Rectal smooth muscle tissue (tissue), 1 donor: ENCODE measurements around the gene SRGAP1.

ENCODE experiments used
- H3K27ac ChIP-seq: one replicate; pipeline ENCODE4 v1.7.0; 2013; ENCODE audit warnings: low read depth, low read length, inconsistent platforms
- H3K27me3 ChIP-seq: one replicate; pipeline ENCODE4 v1.7.0; 2013; ENCODE audit warnings: low read length; ENCODE audit not compliant: control insufficient read depth, insufficient read depth
- H3K36me3 ChIP-seq: one replicate; pipeline ENCODE4 v1.7.0; 2013; ENCODE audit warnings: low read length; ENCODE audit not compliant: control insufficient read depth, insufficient read depth
- H3K4me1 ChIP-seq: one replicate; pipeline ENCODE4 v1.7.0; 2013; ENCODE audit warnings: low read length; ENCODE audit not compliant: control insufficient read depth, insufficient read depth
- H3K4me3 ChIP-seq: one replicate; pipeline ENCODE4 v1.7.0; 2013; ENCODE audit warnings: low read length
- H3K9ac ChIP-seq: one replicate; pipeline ENCODE4 v1.7.0; 2013; ENCODE audit warnings: low read length

SRGAP1 gene

GRCh38 chr12:64203036-64203435 lies 358.5 kb downstream of the SRGAP1 start:
- H3K4me3 ChIP-seq, result no peak overlapping the region
- H3K9ac ChIP-seq, result no peak overlapping the region
- peaks cover 2% of the 10 kb centered on the region for H3K36me3 ChIP-seq
- no peaks in the 10 kb centered on the region for H3K27me3 ChIP-seq
- no peak overlapping the region for H3K27ac ChIP-seq
- no peaks in the 10 kb centered on the region for H3K4me1 ChIP-seq

DNA sequence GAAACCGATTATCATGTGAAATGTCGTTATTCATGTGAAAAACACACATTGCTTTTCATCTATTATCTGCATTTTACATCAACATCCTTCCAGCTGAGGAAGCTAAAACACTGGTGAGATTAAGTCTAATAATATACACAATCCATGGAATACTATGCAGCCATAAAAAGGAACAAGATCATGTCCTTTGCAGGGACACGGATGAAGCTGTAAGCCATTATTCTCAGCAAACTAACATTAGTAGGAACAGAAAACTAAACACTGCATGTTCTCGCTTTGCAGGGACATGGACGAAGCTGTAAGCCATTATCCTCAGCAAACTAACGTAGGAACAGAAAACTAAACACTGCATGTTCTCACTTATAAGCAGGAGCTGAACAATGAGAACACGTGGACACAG lies 359.3 kb downstream of the SRGAP1 start:
- no peaks in the 10 kb centered on the region for H3K4me1 ChIP-seq
- H3K27ac ChIP-seq, result no peak overlapping the region
- H3K36me3 ChIP-seq, result peaks cover 2% of the 10 kb centered on the region
- no peak overlapping the region for H3K4me3 ChIP-seq
- H3K27me3 ChIP-seq, result no peaks in the 10 kb centered on the region
- no peak overlapping the region for H3K9ac ChIP-seq

DNA sequence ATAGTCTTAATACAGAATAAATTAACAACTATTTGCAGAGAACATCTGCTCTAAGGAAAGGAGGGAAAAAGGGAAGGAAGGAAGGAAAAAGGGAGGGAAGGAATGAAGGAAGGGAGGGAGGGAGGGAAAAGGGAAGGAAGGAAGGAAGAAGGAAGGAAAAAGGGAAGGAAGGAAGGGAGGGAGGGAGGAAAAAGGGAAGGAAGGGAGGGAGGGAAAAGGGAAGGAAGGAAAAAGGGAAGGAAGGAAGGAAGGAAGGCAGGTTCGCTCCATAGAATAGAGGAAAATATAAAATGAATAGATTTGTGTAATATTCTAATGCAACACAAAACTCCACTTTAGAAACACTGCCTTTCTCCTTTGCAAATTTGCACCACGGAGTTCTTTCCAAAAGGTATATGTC lies 361.0 kb downstream of the SRGAP1 start:
- Histone ChIP-seq H3K27me3 (no peaks in the 10 kb centered on the region), H3K36me3 (peaks cover 2% of the 10 kb centered on the region), H3K9ac (no peak overlapping the region), H3K4me1 (no peaks in the 10 kb centered on the region), H3K27ac (no peak overlapping the region), H3K4me3 (no peak overlapping the region)

DNA sequence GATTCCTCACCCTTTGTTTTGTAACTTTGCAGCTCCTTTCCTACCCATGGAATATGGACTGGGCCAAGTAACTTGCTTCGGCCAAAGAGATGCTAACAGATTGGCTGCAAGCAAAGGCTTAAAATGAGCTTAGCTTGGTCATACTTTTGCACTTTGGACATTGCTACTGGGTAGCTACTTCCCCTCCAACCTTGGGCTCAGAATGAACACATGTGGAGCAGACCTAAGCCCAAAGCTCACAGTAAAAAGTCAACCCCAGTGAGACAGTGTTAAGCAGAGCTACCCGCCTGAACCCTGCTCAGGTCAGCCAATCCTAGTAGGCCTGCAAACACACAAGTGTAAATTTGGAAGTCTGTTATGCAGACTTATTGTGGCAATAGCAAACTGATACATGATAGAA lies 363.0 kb downstream of the SRGAP1 start:
- H3K27ac ChIP-seq, result no peak overlapping the region
- no peak overlapping the region for H3K9ac ChIP-seq
- no peaks in the 10 kb centered on the region for H3K4me1 ChIP-seq
- H3K27me3 ChIP-seq, result no peaks in the 10 kb centered on the region
- no peak overlapping the region for H3K4me3 ChIP-seq
- H3K36me3 ChIP-seq, result peaks cover 2% of the 10 kb centered on the region
